NCI-H1930 (cell line): Measurements from ENCODE around the gene WDR91.
"Not testable (repeated sequence)": the region's sequence is repeated elsewhere in the genome, so short reads cannot be mapped to it uniquely, and the experiment has no call there.

Experiments used
- DNase-seq, 2 experiments: peaks; one replicate each; lab custom pipeline; 2025; lab: John Stamatoyannopoulos, UW

WDR91 gene

DNA sequence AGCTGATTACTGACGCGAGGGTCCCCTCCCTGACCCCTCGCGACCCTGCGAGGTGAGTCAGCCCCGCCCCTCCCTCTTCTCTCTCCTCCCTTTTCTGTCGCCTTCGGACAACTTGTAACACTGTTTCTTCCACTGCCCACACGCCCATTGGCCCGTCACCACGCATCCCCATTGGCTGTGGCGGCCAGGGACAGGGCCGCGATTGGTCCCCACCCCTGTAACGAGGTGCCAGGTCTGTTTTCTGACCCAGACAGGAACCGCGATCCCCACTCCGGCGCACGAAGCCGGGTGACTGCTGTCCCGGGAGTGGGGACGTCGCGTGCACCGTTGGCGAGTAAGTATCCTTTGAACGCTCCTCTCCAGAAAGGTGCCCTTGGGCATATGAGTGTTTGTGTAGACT, 22.2 kb upstream of the WDR91 start, which contains the start of gene STRA8:
Gene STRA8, plus strand, starts transcription at position 269 of the 400 bp plus-strand sequence. CDS start 6,687 bp downstream, outside the sequence.
- DNase-seq, result no peak

DNA sequence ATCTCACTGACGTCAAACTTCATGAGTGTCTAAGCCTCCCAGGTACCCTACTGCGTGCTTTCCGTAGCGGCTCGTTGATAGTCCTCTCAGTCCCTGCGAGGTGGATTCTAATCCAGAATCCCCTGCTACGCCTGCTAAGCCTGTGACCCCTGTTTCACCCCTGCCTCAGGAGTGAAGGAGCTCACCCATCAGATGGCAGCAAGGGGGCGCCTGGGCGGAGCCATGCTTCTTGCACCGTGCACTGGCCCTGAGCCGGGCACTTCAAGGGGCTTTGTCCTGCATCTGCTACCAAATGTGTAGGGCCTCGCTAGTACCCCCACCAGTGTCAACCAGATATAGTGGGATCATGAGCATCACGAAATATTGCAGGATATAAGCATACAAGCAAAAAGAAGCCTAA, 21.4 kb upstream of the WDR91 start:
- no peak for DNase-seq

DNA sequence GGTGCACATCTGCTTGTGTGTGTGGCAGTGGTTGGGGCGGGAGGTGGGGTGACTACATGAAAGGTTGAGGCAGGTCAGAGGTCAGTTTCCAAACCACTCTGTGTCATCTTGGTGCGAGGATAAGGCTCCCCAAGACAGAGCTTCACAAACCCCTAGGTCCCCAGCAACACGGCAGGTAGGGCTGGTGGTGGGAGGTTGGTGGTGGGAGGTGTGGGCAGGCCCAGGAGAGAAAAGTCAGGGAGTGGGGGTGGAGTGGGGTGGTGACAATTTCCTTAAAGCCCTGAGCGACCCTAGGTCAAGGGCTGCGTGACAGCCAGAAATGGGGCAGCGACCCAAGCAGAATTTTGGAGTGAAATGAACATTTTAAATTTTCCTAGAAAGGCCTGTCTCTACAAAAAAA, 20.8 kb upstream of the WDR91 start:
- DNase-seq, result no peak

DNA sequence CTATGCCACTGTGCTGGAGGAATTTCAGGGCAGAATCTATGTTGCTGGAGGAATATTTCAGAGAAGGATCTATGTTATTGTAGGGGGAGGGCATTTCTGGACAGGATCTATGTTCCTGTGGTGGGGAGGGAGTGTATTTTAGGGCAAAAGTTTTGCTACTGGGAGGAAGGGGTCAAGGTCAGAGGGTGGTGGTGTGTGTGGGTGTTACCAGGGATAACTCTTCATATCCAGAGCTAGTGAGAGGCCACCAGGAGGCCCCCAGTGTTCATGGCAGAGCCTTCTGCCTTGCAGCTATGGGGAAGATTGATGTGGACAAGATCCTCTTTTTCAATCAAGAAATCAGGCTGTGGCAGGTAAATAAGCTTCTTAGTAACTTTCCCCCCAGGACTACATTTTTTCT, 20.4 kb upstream of the WDR91 start:
- no peak for DNase-seq

GRCh38 chr7:135224027-135224426, 12.7 kb upstream of the WDR91 start:
- no peak for DNase-seq

DNA sequence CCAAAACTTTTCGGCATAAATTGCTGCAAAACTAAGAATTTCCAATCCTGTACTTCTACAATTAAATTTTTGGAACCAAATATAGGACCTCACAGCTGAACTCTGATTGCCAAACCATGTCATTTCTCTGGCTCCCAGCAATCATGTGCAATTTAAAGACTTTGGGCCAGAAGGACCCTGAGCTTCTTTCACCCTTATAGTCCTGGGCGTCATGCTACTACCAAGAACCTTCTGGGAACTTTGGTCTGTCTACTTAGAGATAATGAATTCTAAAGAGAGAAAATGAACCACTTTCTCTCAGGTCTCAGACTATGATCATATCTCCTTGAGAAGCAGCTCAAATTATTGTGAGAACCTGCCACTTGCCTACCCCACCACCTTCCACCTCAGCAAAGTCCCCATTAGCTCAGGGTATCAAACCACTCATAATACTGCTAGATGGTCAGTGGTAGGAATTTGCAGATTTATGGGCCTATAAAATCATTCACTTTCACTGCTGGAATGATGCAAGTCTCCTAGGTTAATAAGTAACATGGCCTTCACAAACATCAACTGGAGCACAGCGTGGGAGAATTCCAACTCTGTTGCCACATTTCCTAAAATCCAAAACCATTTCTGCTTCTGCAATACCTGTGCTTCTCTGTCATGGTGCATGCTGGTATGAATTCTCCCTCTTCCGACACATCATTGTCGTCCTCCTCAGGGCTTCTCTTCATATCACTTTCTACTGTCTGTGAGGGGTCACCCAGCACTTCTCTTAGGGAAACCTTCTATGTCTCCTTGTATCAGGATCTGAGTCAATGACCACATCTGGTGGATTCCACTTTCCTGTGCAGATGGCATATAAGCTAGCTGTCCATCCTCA, 6.6 kb upstream of the WDR91 start:
- no peak for DNase-seq

- DNase-seq, result no peak
Observed at GRCh38 chr7:135215698-135216097, 4.4 kb upstream of the WDR91 start.

- no peak for DNase-seq
Observed at GRCh38 chr7:135215180-135215579, 3.9 kb upstream of the WDR91 start.

DNA sequence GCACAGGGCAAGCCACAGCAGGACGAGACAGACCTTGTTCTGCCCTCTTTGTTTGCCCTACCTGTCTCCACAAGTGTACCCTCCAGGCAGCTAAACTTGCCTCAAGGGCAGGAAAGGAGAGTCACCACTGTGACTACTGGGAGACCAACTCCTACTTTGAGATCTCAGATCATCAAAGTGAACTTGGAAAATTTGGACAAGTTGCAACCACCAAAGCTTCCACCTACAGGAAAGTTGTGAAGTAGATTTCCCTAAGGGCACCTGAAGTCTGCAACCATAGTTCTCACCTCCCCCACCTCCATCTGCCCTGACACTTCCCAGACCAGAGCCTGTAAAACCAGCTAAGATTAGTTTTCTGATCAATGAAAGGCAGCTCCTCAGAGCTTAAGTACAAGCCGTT, 2.5 kb upstream of the WDR91 start:
- no peak for DNase-seq

GRCh38 chr7:135211946-135212685, 790 bp upstream of the WDR91 start:
- DNase-seq, result not testable (repeated sequence)

GRCh38 chr7:135210888-135211178, 493 bp downstream of the WDR91 start:
- no peak for DNase-seq

GRCh38 chr7:135209225-135209834, 2.0 kb downstream of the WDR91 start:
- DNase-seq, result no peak

GRCh38 chr7:135208102-135208793, 3.1 kb downstream of the WDR91 start:
- DNase-seq, result no peak

DNA sequence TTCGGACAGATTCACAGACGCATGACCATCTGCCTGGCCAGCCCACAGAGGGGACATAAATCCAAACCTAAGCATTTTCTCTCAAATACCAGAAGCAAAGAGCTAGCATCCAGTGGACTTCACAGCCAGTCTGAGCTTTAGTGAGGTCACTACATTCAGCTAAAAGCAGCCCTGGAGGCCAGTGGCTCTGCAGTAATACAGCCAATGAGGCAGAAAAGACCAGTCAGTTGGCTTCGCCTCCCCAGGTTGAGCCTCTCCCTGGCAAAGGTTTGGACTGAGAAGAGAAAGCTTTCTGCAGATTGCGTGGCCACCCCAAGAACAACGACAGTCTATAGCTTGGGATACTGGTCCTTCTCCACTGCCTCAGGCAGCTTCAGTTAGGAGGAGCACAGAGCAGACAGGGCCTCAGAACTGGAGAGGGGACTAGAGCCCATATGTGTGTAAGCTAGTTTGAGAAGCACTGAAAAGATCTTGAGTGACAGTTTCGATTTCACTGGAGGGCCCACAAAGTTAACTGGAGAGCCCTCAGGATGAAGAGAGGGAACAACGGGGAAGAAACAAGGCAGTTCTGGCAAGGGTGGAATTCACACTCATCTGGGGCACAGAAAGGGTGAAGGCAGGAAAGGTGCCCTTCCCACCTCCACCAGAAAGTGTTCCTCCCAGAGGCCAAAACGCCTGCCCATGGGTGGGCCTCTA, 3.8 kb downstream of the WDR91 start:
- no peak for DNase-seq

DNA sequence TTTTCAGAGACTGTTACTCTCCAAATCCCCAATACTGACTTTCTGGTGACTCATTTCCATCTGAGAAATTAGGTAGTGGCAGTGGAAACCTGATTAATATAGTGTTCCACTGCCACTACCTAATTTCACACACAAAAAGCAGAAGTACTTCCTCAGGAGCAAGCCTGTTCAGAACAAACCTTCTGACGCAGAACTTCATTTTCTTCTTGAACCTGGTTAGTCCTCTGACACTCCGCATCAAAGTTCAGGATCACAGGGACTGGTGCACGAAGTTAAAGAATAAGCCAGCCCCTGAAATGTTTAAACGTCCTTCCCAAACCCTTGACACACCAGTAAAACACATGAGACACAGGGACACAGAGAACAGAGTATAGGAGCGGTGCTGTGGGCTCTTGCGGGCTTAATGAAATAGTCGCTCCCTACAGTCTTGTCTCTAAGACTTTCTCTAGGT, 4.4 kb downstream of the WDR91 start:
- no peak for DNase-seq

- DNase-seq, result no peak
Observed at GRCh38 chr7:135205850-135206249, 5.5 kb downstream of the WDR91 start.

- no peak for DNase-seq
Observed at GRCh38 chr7:135204876-135205275, 6.5 kb downstream of the WDR91 start.

DNA sequence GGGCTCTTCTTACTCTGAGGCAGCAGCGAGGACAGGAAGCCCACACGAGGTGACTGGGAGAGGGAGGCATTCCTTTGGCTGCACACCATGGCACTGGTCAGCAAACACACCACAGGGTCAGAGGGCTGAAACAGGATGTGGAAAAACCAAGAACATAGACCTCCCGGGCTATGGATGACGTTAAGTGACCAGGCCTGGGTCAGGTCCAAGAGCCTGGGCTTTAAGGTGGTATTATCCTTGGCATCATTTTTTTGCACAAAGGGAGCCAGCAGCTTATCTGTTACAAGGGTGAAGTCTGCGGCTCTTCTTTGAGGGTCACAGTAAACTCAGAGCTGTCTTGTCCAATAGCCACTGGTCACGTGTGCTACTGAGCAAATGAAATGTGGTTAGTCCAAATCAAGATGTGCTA, 7.0 kb downstream of the WDR91 start:
- DNase-seq, result no peak

GRCh38 chr7:135201350-135201749, 10.0 kb downstream of the WDR91 start:
- no peak for DNase-seq

DNA sequence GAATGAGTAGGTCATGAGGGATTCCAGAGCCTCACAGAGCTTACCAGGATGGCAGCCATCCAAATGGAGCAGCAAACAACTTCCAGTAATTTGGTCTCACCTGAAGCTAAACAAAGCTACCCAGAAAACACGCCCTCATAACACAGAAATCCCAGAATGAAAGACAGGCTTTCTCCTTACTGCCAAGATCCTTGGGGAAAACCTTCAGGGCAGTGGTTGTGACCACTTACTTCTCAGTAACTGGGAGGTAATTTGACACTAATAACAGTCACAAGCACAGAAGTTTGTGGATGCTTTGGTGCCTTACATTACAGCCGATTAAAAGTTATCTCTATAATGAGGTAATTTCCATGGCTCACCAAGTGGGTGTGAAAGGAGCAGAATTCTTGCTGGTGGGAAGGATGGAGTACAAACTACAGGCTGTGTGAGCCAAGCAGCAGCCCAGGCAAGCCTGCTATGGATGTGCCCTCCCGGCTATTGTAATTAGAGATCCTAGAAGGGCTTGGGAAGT, 10.4 kb downstream of the WDR91 start:
- no peak for DNase-seq

DNA sequence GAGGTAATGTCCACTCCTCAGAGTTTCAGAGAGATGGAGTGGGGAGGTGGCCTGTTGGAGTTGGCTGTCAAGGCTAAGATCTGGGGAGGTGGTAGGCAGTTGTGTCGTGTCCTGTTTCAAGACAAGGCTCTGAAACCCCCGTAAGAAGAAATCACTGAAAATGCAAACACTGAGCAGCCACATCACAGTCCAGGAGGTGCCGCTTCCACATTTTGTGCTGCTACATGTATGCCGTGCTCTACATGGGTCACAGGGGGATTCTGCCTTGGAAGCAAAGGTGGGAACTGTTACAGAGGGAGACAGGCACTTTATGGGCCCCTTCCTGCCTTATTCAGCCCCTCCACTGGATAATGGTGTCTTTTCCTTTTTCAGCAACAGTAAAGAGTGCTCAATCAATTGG, 11.9 kb downstream of the WDR91 start:
- DNase-seq, result no peak
